Measurements from ENCODE around the gene POLR1F. TPM values are rescaled to one million over a fixed set of nuclear protein-coding genes. Genes with fewer than 3 reads are reported as not detected.
A peak's percentile ranks its signal among the peaks of the same experiment; 100 is the strongest.

The POLR1F gene
- total RNA-seq, 1 experiment from 2014 or later, result 37.7 TPM

DNA sequence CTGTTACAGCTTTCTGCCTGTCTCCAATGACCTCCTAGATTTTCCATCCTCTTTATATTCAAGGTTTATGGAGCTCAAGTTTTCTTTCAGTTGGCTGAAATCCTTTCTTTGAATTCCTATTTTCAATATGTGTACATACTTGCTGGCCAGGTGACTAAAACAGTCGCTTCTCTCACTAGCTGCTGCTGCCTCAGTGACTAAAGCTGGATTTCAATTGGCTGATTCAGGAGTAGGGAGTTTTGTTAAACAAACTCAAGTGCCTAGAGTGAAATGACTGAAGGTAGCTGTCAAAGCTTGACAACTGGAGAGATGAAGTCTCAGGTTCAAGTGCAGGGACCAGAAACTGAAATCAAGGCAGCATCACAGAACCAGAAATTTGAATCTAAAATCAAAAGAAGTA is 6.7 kb upstream of the POLR1F start:
- Mint-ChIP-seq H3K36me3 (ENCODE audit: insufficient read depth, unreplicated experiment) (no peaks in the 10 kb centered on the region), H3K27ac (ENCODE audit: unreplicated experiment) (no peak overlapping the region), H3K4me1 (ENCODE audit: low read depth, unreplicated experiment) (peaks cover 13% of the 10 kb centered on the region), H3K27me3 (ENCODE audit: unreplicated experiment) (no peaks in the 10 kb centered on the region), H3K9me3 (ENCODE audit: low read depth, unreplicated experiment) (no peaks in the 10 kb centered on the region), H3K4me3 (ENCODE audit: low read depth, unreplicated experiment) (no peak overlapping the region)
- CTCF ChIA-PET, result interaction anchor here (0.7 to 1.0 kb wide), 3 partner anchors 28 to 937 kb away, joined by 3 to 8 read pairs (median 8); no protein-coding TSS in a partner anchor
- no TSS peak for BruUV-seq (replicated peaks)
- TF ChIP-seq, protein P1, sequence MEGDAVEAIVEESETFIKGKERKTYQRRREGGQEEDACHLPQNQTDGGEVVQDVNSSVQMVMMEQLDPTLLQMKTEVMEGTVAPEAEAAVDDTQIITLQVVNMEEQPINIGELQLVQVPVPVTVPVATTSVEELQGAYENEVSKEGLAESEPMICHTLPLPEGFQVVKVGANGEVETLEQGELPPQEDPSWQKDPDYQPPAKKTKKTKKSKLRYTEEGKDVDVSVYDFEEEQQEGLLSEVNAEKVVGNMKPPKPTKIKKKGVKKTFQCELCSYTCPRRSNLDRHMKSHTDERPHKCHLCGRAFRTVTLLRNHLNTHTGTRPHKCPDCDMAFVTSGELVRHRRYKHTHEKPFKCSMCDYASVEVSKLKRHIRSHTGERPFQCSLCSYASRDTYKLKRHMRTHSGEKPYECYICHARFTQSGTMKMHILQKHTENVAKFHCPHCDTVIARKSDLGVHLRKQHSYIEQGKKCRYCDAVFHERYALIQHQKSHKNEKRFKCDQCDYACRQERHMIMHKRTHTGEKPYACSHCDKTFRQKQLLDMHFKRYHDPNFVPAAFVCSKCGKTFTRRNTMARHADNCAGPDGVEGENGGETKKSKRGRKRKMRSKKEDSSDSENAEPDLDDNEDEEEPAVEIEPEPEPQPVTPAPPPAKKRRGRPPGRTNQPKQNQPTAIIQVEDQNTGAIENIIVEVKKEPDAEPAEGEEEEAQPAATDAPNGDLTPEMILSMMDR (IDR thresholded peaks at IDR 0.05; ENCODE audit: unreplicated experiment), result no peak
- DNase-seq, result no peak
- intact Hi-C loops (cut with micrococcal nuclease; ENCODE audit: unreplicated experiment), result loop anchor here (10.0 kb wide), 1 partner anchor 799 kb away; no protein-coding TSS in a partner anchor

DNA sequence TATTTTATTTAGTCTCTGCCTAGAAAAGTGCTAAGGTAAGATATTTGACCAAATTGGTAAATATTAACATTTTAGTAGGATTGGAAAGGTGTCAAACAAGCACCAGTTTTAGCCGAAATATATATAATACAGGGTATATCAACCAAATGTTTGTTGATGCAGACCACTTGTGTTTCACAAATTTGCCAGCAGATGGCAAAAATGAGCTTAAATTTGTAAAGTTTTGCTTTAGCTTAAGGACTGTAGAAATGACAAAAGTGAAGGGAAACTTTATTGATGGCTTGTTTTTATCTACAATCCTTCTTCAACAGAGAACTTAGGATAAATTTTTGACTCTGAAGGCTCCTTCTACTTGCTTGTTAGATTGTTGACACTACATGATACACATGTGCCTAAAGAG is 4.8 kb upstream of the POLR1F start:
- CTCF ChIA-PET, result interaction anchor here (0.6 to 2.6 kb wide), 28 partner anchors 13 to 1541 kb away, joined by 3 to 122 read pairs (median 5); no protein-coding TSS in a partner anchor
- H3K4me3 Mint-ChIP-seq (ENCODE audit: low read depth, unreplicated experiment), result no peak overlapping the region
- peak; percentile 66 for DNase-seq
- H3K27ac Mint-ChIP-seq (ENCODE audit: unreplicated experiment), result no peak overlapping the region
- no TSS peak for BruUV-seq (replicated peaks)
- H3K9me3 Mint-ChIP-seq (ENCODE audit: low read depth, unreplicated experiment), result no peaks in the 10 kb centered on the region
- peaks cover 6% of the 10 kb centered on the region for H3K36me3 Mint-ChIP-seq (ENCODE audit: insufficient read depth, unreplicated experiment)
- peaks cover 31% of the 10 kb centered on the region for H3K4me1 Mint-ChIP-seq (ENCODE audit: low read depth, unreplicated experiment)
- TF ChIP-seq, protein P1 (IDR thresholded peaks at IDR 0.05; ENCODE audit: unreplicated experiment), result peak; percentile 53
- intact Hi-C loops (cut with micrococcal nuclease; ENCODE audit: unreplicated experiment), result loop anchor here (1.0 to 10.0 kb wide), 4 partner anchors 599 to 935 kb away; no protein-coding TSS in a partner anchor
- H3K27me3 Mint-ChIP-seq (ENCODE audit: unreplicated experiment), result no peaks in the 10 kb centered on the region

DNA sequence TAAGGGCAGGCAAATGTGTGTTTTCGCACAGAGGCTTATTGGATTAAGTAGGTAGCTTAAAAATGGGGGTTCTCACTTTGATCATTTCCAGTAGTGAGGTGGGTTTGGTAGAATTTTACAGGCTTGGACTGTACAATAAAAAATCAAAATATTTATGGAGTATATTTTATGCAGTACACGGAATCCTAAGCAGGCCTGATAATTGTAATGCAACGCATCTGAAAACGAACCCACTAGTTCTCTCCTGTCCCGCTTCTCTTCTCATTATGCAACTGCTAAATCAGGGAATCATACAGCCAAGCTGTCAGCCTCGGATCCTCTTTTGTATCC is 377 bp upstream of the POLR1F start:
- intact Hi-C loops (cut with micrococcal nuclease; ENCODE audit: unreplicated experiment), result no loop called here
- Mint-ChIP-seq H3K4me3 (ENCODE audit: low read depth, unreplicated experiment) (peak overlapping the region; percentile 99), H3K9me3 (ENCODE audit: low read depth, unreplicated experiment) (no peaks in the 10 kb centered on the region), H3K27ac (ENCODE audit: unreplicated experiment) (peak overlapping the region; percentile 92), H3K36me3 (ENCODE audit: insufficient read depth, unreplicated experiment) (peaks cover 22% of the 10 kb centered on the region), H3K27me3 (ENCODE audit: unreplicated experiment) (no peaks in the 10 kb centered on the region), H3K4me1 (ENCODE audit: low read depth, unreplicated experiment) (peaks cover 58% of the 10 kb centered on the region)
- BruUV-seq (replicated peaks), result no TSS peak
- CTCF ChIA-PET, result interaction anchor here (0.6 to 1.8 kb wide), 10 partner anchors 9 to 943 kb away, joined by 3 to 19 read pairs (median 4); no protein-coding TSS in a partner anchor
- DNase-seq, result no peak
- TF ChIP-seq, protein P1 (IDR thresholded peaks at IDR 0.05; ENCODE audit: unreplicated experiment), result no peak

DNA sequence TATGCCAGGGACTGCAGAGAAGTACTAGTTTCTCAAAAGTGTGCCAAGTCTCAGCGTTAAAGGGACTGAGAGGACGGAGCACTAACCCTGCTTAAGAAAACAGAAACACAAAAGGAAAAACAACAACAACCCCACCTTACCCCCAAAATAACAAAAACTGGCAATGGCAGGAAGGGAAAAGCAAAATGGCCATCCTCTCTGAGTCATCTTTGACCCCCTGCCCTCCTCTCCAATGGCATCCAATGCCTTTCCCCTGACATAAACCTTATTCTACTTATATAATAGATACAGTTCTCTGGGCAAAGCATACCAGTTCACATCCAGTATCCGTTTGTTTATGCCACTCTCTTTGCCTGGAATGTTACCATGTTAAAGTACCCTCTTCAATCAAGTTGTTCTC is 1.6 kb downstream of the POLR1F start:
- peaks cover 28% of the 10 kb centered on the region for H3K36me3 Mint-ChIP-seq (ENCODE audit: insufficient read depth, unreplicated experiment)
- H3K27ac Mint-ChIP-seq (ENCODE audit: unreplicated experiment), result peak overlapping the region; percentile 21
- H3K9me3 Mint-ChIP-seq (ENCODE audit: low read depth, unreplicated experiment), result peaks cover 6% of the 10 kb centered on the region
- H3K4me1 Mint-ChIP-seq (ENCODE audit: low read depth, unreplicated experiment), result peaks cover 52% of the 10 kb centered on the region
- H3K27me3 Mint-ChIP-seq (ENCODE audit: unreplicated experiment), result no peaks in the 10 kb centered on the region
- H3K4me3 Mint-ChIP-seq (ENCODE audit: low read depth, unreplicated experiment), result peak overlapping the region; percentile 99
- intact Hi-C loops (cut with micrococcal nuclease; ENCODE audit: unreplicated experiment), result no loop called here
- BruUV-seq (replicated peaks), result no TSS peak
- CTCF ChIA-PET, result interaction anchor here (0.8 kb wide), 1 partner anchor 941 kb away, joined by 3 read pairs; no protein-coding TSS in a partner anchor
- peak; percentile 17 for DNase-seq
- TF ChIP-seq, protein P1 (IDR thresholded peaks at IDR 0.05; ENCODE audit: unreplicated experiment), result no peak

All from Calu3 (cell line).